Activated T-helper 1 cell treated with Interleukin-2 at 50 U/mL for 16 hours (primary cell): Measurements from ENCODE around the gene IGF2BP3.

Source experiments
- DNase-seq: peaks from one replicate; pipeline ENCODE4 v3.0.0-alpha.2; 2020; ENCODE audit warnings: low read depth

Gene IGF2BP3

DNA sequence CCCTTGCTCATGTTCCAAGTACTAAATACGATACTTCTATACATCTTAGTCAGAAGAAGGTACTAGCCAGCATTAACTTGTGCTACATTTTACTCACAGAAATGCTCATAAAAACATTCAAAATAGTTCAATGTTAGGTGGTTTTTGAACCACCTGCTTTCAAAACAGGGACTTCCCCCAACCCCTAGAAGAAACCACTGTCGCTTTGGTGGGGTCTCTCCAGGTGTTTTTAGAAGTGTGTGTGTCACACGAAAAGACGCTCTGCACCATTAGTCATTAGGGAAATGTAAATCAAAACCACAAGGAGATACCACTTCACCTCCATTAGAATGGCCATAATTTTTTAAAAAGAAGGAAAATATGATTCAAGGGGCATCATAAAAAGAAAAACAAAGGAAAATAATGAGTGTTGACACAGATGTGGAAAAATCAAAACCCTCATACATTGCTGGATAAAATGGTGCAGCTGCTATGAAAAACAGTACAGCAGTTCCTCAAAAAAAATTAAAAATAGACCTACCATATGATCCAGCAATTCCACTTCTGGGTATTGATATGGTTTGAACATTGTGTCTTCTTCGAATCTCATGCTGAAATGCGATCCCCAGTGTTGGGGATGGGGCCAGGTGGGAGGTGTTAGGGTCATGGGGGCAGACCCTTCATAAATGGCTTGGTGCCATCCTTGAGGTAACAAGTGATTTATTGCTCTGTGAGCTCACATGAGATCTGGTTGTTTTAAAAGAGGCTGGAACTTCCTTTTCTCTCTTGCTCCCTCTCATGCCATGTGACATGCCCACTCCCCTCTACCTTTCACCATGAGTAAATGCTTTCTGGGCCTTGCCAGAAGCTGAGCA lies 96.9 kb downstream of the IGF2BP3 start:
- DNase-seq, result no peak

DNA sequence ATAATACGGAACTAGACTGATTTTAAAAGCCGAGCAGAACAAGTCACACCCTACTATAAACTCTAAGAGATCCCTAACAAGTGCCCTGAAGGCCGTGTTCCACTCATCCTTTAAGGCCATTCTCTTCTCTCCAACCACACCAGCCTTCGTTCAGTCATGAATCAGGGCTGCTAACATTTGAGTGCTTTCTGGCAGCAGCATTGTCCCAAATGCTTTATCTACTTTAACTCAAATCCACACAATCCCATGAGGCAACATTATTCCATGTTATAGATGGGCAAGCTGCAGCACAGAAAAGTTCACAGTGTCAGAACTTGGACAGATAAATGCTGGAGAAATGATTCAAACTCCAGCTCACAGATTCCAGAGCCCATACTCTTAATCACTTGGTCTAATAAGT lies 97.7 kb downstream of the IGF2BP3 start:
- no peak for DNase-seq

DNA sequence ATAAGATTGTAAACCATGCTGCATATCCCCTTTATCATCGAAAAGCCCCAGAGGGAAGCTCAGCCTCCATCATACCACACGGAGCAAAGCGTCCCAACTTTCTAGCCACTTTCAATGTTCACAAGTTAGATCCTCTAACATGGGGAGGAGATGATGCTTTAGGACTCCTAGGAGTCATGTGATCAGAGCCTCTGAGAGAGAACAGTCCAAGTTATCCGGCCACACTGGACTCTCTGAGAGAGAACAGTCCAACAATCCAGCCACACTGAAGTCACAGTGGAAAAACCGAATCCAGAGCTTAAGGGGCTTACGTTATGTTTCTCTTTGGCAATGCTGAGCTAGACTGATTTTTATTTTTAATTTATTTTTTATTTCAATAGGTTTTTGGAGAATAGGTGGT lies 98.6 kb downstream of the IGF2BP3 start:
- DNase-seq, result no peak

DNA sequence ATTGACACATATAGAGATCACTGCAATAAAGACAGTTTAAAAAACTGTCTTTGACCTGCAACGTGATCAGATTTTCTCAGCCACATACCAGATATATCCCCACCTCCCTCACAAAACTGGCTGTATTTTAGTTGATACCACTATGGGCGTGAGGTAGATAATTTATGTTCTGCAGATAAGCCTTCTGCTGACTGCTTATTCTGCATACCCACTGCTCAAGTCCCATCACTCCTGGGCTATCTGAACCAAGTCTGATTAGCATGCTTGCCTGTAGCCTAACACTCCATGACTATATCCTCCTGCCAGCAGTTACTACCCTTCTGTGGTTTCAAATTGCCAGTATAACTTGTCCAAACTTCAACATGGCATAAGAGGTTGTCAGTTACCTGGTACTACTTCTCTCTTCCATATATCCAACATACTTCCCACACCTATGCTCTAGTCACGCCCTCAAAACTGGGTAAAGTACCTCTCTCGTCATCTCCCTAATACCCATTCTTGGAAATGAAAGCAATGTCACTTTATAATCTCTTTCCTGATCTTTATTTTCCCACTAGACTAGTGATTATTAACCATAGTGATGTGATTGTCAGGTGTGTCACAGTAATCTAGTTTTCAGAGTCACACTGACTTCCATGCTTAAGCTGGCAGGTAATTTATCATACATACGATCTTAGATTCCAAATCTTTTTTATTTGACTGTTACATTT lies 100.4 kb downstream of the IGF2BP3 start:
- DNase-seq, result no peak

DNA sequence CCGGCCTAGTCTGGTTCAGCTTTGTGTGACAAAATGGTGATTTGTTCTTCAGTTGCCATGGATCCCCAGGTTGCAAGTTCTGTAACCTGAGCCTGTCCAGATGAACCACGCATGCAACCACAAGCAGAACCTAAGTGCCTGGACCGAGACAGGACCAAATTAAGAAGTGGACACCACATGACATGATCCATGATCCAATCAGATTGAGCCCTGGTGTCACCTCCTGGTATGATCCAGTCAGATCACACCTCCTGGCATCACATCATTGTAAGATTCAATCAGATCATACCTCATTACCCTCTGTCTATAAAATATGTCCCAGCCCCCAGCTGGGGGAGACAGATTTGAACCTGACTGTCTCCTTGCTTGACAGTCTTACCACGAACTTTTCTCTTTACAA lies 101.2 kb downstream of the IGF2BP3 start:
- no peak for DNase-seq

DNA sequence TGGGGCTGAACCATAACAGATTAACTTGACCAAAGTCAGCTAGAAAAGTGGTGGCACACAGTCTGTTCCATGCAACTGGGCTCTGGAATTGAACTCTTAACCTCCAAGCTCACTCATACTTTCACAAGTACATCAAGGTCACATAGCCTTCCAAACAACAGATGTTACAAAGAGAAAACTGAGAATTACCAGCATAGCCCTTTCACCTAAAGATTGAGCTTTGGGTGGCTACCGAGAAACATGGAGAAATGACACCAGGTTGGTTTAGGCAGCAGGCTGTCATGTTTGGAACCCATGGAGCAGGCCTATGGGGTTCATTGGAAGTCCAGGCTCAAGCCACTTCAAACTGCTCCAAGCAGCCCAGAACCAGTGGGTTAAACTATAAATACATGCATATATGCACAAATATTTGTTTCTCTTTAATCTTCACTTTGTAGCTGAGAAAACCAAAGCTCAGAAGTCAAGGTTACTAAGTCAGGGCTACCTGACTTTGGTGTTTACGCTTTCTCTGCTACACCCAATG lies 112.1 kb downstream of the IGF2BP3 start:
- no peak for DNase-seq

DNA sequence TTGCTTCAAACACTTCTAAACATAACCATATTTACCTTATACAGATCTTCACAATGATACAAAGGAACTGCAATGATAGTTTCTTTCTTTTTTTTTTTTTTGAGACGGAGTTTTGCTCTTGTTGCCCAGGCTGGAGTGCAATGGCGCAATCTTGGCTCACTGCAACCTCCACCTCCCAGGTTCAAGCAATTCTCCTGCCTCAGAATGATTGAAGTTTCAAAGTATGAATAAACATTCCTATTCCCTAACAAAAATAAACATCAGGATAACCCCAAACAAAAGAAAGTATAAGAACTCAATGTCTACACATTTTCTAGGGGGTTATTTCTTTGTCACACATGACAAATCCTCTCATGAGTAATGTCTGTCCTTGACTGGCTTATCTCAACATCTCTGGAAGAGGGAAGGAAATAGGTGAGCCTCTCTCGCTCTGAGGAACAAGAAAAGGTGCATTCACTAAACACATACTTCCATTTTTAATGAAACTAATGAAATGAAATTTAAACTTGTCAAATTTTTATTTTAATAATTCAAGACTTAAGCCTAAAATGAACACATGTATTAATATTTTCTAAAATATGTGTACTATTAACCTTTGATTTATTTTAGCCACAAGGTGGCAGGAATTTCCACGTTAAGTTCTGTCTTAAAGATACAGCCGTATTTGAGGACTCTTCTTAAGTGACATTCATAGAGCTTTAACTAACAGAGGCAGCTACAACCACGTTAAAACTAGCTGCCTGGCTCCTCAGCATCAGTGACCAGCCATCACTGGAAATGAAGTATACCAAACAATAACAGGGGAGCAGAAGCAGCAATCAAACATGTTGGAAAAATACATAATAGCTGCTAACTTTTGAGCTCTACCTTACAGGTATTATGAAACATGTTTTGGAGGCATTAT lies 112.8 kb downstream of the IGF2BP3 start:
- no peak for DNase-seq

DNA sequence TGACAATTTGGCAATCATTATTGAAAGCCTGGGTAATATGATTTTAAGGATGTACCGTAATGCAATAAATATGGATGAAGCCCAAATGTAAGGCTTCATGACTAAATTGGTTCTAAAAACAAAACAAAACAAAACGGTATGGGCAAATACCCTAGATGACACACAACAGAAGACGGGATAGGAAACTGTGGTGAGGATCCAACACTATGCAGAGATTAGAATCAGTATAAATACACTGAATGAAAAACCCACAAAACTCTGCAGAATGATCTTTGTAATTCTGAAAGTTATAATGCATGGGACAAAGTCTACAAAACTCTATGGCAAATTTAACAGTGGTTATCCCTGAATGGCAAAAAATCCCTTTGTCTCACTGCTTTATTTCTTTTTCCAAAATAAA lies 113.6 kb downstream of the IGF2BP3 start:
- DNase-seq, result no peak

DNA sequence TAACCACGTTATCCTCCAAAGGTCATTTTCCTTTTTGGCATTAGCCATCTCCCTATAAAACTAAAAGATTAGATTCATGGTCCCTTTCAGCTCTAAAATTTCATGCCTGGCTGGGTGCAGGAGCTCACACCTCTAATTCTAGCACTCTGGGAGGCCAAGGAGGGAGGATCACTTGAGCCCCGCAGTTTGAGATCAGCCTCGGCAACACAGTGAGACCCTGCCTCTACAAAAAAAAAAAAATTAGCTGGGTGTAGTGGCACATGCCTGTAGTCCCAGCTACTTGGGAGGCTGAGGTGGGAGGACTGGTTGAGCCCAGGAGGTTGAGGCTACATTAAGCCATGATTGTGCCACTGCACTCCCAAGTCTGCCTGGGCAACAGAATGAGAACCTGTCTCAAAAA lies 114.1 kb downstream of the IGF2BP3 start:
- no peak for DNase-seq

DNA sequence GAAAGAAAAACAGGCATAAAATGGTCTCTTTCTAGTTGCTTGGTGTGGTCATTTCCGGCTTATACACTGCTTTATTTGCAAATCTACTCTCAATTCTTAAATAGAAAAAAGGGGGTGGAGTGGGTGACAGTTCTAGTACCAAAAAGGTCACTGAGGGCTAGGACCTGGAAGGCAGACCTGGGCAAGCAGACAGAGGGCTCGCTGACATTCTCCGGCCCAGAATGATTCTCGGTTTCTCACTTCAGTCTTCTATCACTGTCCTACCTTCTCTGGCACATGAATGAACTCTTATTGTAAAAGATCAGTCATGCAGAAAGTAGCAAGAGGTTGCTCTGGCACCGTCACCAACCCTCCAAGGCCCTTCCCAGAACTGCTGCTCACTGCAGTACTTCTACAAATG lies 117.1 kb downstream of the IGF2BP3 start:
- no peak for DNase-seq

DNA sequence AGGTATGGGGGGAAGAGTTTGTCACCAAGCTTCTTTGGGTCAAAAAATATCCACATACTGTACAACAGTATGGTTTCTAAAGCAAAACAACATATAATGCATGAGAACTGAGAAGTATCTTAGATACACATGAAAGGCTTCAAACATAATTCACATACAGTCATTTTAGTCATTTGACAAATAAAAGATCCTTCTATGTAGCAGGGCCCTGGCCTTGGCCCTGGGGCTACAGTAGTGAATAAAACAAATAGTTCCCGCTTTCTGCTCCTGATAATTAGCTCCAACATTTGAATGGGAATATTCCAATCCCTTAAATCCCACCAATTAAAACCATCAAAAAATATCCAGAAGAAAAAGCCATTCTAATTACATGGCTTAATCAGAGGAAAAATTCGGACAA lies 119.8 kb downstream of the IGF2BP3 start:
- no peak for DNase-seq

DNA sequence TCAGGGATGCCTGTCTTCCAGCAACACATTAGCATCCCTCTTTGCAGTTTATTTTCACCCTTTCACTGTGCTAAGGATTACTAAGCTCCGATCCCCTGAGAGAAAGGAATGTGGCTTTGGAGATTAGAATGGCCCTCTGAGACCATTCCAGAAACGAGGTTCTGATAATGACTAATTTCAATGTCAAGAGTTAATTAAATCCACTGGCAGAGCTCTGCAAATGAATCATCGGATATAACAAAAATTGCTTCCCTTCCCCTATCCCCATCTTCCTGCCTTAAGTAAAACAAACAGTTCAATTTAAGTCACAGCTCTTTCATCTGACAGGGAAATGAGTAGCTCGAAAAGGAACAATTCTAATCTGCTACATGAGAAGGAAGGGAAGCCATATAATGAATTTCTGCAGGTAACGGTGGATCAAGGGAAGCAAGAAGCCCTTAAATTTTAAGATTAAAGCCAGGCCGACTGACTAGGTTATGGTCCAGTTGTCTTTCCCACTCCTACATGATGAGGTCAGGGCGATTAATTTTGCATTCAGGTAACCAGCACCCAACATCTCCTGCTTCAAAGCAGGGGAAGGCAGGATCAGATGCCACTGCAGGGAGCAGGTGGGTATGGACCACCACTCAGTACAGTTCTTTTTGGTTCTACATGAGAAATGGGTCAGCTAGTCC lies 120.7 kb downstream of the IGF2BP3 start:
- DNase-seq, result no peak

DNA sequence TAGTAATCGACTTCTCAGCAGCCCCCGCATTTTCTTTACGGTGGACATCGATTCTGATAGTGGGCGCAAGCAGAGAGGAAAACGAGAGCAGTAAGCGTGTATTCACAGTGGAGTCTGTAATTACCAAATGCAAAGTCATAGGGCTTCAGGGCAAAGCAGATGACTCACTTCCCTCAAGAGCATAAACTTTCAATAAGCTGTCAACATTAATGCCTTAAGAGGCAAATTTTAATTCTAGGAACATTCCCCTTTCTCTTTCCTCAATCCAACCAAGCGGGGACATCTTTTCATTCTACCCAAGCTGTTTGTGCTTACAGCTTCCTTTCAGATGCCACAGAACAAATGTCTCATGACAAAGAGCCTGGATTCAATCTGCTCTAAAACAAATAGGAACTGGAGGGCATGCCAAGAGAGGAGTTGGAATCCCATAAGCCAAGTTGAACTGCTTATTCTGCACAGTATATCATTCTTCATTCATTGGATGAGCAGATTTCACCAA lies 122.6 kb downstream of the IGF2BP3 start:
- DNase-seq, result no peak

DNA sequence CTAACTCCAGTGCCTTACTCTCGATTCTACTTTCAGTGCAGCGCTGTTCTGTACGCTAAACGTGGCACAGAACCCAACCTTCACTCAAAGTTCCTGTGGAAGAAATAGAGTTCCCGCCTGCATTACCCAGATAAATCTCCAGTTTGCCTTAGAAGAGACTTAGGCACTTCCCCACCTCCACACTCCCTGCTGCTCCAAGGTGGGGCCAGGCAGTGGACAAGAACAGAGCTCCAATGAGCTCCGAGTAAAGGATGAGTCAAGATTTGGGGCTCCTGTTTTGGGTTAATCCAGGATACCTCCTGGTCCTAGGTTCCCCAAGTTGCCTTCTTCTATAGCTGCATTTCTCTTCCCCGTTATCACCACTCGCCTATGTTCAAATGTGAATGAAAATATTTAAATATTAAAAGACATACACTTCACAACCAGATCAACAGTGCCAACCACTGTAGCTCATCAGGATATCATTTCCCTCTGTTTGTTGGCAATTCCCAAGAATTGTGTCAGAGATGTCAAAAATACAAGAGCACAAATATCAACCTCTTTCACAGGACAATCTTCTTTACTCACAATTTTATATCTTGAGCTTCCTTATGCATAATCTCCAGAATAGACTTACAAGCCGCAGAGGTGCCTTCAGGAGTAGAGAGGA lies 123.1 kb downstream of the IGF2BP3 start:
- DNase-seq, result no peak

DNA sequence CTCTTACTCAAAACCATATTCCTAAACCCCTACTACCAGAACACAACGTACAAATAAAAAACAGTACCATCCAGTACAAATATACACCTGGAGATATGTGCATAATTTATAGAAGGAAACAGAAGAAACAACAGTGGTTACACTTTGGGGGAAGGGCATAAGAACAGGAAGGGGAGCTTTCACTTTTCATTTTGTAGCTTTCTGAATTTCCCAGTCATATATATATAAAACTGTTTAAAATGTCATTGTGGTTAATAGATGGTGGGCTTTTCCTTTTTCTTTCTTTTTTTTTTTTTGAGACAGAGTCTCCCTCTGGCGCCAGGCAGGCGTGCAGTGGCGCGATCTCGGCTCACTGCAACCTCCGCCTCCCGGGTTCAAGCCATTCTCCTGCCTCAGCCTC lies 124.0 kb downstream of the IGF2BP3 start:
- no peak for DNase-seq

DNA sequence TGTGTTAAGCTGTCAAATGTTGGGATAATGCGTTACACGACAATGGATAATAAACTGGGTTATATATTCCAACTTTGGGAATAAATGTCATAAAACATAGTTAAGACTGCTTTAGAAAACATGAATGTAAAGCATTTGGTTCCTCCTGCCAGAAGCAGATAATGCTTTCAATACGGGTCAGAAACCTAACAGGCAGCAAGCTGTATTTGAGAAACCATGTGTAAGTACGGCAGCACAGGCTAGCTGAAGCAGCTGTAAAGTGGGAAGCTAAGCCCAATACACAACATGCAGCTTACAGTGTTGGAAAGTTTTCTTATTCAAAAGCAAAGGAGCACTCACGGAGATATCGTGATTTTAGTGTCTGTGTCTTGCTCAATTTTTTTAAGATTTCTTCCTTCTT lies 124.7 kb downstream of the IGF2BP3 start:
- DNase-seq, result no peak

DNA sequence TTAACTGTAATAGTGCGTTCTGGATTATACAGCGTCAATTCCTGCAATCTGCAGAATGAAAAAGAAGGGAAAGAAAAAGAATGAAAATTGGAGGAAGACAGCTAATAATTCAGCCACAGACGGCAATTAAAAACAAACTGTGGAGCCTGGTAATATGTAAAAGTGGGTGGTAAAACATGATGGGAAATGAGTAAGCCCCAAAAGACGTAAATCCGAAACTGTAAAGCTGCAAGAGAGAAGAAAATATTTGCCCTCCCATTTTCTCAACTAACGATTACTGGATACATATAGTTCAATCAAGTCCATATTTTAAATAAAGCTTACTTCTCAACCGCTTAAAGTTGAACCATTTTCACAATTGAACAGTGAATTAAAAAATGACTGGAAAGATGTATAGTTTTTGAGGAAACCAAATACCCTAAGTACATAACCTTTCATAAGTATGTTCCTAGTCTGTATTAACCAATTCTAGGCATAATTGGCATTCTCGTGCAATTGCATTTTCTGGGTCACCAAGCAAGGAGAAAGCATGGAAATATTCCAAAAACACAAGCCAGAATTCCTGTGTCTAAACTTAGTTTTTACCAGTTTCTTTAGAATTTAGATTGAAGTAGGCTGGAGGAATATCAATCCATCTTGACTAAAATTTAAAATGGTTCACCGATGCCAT lies 126.3 kb downstream of the IGF2BP3 start:
- DNase-seq, result no peak

DNA sequence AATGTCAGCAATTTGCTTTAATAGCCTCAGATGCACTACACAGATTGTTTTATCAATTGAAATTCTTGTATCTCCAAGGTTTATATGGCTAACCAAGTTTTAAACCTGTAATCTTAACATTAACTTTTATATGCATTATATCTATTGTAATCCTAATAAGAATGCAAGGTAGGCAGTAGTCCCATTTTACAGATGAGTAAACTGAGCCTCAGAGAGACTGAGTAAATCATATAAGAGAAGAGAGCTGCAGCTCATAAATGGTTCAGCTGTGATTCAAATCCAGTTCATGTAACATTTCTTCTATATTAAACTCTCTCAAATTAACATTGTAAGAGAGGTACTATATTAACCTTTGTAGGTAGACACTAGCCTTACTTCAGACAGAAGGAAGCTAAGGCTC lies 127.2 kb downstream of the IGF2BP3 start:
- DNase-seq, result no peak

DNA sequence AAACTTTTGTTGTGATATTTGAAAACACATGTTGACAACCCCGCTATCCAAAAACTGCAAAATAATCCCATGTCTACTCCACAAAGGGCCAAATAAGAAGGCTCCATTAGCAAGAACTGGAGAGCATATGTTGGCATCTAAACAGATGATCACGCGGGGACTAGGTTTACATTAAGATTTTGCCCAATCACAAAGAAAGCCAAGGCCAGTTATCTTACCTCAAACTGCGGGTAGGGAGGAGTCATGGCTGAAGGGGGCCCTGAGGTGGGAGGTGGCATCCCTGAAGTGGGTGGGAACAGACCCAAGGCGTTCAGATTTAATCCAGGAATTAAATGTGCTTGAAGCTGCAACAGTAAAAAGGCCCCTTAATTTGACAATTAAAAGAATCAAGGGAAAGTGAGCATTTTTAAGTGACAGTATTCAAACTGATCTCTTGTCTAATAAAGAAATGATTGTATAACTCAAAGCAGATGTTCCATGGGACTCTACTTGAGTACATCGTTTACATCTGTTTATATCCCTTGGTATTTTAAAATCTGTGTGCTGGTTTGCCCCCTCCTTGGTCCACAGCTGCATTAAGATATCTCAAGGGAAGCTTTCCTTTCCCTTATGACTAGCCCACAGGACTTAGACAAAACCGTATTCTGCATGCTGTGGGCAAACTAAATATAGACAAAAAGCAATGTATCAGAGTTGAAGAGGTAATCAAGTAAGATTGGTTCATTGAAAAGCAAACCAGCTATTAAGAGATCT lies 128.3 kb downstream of the IGF2BP3 start:
- DNase-seq, result no peak

DNA sequence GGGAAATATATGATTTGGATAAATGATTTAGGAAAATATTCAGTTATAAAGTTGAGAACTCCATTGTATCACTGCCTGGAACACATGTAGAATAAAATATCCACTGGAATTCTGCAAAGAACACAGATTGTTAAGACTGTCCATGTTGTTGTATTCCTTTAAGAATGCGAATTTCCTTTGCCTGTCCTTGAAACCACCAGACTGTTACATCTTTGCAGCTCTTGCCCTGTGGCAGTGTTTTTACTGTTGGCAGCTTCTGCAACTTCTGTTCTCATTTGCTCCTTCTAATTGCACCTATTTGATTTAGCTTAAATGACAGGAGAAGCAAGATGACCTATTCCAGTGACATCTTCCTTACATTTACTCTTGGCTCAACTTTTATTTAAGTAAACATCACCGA lies 131.4 kb downstream of the IGF2BP3 start:
- no peak for DNase-seq
